Peyer's patch (tissue), 4 donors: ENCODE data around the gene MIF. TPM values are rescaled to one million over a fixed set of nuclear protein-coding genes. Genes with fewer than 3 reads are reported as not detected.

Experiments used
- DNase-seq, 3 donors: peaks; one replicate each; pipeline ENCODE4 v3.0.0-alpha.2; 2017 to 2019
- H3K27ac ChIP-seq, 4 donors: fragments of 200-600 bp; sonication (generic); one replicate each; pipeline ENCODE4 v1.5.1; 2016 to 2019
- H3K27me3 ChIP-seq, 2 donors: fragments of 200-600 bp; sonication (generic); one replicate each; pipeline ENCODE4 v1.5.1; 2019
- H3K36me3 ChIP-seq, 3 donors: fragments of 200-600 bp; sonication (generic); one replicate each; pipeline ENCODE4 v1.5.1; 2016 to 2019
- H3K4me1 ChIP-seq, 4 donors: fragments of 200-600 bp; sonication (generic); one replicate each; pipeline ENCODE4 v1.5.1; 2016 to 2019
- H3K4me3 ChIP-seq, 4 donors: fragments of 200-600 bp; sonication (generic); 1 replicate in 3 of 4; 2 replicates in 1 of 4; pipeline ENCODE4 v1.5.1; 2016 to 2019; ENCODE audit warnings: mild to moderate bottlenecking in 1 of 4
- H3K9me3 ChIP-seq, 4 donors: fragments of 200-600 bp; sonication (generic); one replicate each; pipeline ENCODE4 v1.5.1; 2016 to 2019; ENCODE audit warnings: mild to moderate bottlenecking in 1 of 4
- POLR2A ChIP-seq, 2 donors: fragments of 450-650 bp; IDR thresholded peaks; one replicate each; pipeline ENCODE4 v1.5.1; 2017; ENCODE audit warnings: antibody characterized with exemption in 2 of 2, mild to moderate bottlenecking in 2 of 2, moderate library complexity in 2 of 2
- total RNA-seq, 4 donors: library from RNA; depleted of rRNA; stranded (reverse); fragments of >200 nt; gene quantifications; one replicate each; pipeline ENCODE4 v1.1.0, GENCODE V29; 2016
- TF ChIP-seq, protein P1 (sequence below), 6 experiments: fragments of 450-650 bp in 4 of 6; fragments of 200-600 bp in 2 of 6; sonication (generic) in 1 of 6; IDR thresholded peaks; one replicate each; pipeline ENCODE4 v1.5.1; 2017 to 2019; ENCODE audit warnings: antibody characterized with exemption in 6 of 6, mild to moderate bottlenecking in 3 of 6, moderate library complexity in 1 of 6

MIF gene
- total RNA-seq, 4 donors from 2014 or later = 97.9 to 206 (median 151) TPM

DNA sequence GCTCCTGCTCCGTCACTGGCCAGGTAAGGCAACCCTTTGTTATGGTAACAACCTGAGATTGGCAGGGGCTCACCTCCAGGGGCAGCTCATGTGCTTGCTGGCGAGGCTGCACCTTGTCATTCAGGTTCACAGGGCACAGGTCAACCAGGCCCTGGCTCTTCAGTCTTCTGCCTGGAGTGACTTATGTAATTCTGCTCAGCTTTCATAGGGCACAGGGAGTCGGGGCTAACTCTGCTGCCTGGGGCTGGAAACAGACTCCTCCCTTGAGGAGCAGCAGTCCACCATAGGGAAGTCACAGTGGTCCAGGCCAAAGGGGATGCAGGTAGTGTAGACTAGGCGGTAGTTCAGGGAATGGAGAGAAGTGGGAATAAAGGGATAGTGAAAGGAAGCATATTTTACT is 1.5 kb upstream of the MIF start:
- Histone ChIP-seq H3K4me1 (peaks cover 4 to 17% (median 6%) of the 10 kb centered on the region in 4 donors), H3K9me3 (no peaks in the 10 kb centered on the region), H3K4me3 (no peak overlapping the region), H3K27me3 (no peaks in the 10 kb centered on the region), H3K27ac (no peak overlapping the region), H3K36me3 (peaks cover 0 to 20% (median 0%) of the 10 kb centered on the region in 3 donors)
- DNase-seq = no peak
- TF ChIP-seq POLR2A (IDR thresholded peaks at IDR 0.05) = no peak
- TF ChIP-seq, protein P1, sequence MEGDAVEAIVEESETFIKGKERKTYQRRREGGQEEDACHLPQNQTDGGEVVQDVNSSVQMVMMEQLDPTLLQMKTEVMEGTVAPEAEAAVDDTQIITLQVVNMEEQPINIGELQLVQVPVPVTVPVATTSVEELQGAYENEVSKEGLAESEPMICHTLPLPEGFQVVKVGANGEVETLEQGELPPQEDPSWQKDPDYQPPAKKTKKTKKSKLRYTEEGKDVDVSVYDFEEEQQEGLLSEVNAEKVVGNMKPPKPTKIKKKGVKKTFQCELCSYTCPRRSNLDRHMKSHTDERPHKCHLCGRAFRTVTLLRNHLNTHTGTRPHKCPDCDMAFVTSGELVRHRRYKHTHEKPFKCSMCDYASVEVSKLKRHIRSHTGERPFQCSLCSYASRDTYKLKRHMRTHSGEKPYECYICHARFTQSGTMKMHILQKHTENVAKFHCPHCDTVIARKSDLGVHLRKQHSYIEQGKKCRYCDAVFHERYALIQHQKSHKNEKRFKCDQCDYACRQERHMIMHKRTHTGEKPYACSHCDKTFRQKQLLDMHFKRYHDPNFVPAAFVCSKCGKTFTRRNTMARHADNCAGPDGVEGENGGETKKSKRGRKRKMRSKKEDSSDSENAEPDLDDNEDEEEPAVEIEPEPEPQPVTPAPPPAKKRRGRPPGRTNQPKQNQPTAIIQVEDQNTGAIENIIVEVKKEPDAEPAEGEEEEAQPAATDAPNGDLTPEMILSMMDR (IDR thresholded peaks at IDR 0.05) = no peak

DNA sequence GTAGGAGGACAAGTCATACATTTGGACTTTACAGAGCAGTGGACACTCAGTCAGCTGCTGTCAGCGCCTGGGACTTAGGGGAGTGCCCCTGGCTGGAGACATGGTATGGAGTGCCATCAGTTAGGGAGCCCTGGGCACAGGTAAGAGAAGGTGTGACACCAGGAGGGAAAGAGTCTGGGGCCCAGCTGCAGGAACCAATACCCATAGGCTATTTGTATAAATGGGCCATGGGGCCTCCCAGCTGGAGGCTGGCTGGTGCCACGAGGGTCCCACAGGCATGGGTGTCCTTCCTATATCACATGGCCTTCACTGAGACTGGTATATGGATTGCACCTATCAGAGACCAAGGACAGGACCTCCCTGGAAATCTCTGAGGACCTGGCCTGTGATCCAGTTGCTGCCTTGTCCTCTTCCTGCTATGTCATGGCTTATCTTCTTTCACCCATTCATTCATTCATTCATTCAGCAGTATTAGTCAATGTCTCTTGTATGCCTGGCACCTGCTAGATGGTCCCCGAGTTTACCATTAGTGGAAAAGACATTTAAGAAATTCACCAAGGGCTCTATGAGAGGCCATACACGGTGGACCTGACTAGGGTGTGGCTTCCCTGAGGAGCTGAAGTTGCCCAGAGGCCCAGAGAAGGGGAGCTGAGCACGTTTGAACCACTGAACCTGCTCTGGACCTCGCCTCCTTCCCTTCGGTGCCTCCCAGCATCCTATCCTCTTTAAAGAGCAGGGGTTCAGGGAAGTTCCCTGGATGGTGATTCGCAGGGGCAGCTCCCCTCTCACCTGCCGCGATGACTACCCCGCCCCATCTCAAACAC is 850 bp upstream of the MIF start:
- peak overlapping the region; percentile 63 to 88 (median 76) for H3K4me3 ChIP-seq
- TF ChIP-seq, protein P1 (IDR thresholded peaks at IDR 0.05) = no peak
- TF ChIP-seq POLR2A (IDR thresholded peaks at IDR 0.05) = no peak
- no peaks in the 10 kb centered on the region for H3K9me3 ChIP-seq
- H3K27me3 ChIP-seq = no peaks in the 10 kb centered on the region
- DNase-seq = no peak
- peak overlapping the region; percentile 93 to 97 (median 97) for H3K27ac ChIP-seq
- H3K4me1 ChIP-seq = peaks cover 4 to 17% (median 6%) of the 10 kb centered on the region in 4 donors
- H3K36me3 ChIP-seq = peaks cover 0 to 20% (median 0%) of the 10 kb centered on the region in 3 donors

DNA sequence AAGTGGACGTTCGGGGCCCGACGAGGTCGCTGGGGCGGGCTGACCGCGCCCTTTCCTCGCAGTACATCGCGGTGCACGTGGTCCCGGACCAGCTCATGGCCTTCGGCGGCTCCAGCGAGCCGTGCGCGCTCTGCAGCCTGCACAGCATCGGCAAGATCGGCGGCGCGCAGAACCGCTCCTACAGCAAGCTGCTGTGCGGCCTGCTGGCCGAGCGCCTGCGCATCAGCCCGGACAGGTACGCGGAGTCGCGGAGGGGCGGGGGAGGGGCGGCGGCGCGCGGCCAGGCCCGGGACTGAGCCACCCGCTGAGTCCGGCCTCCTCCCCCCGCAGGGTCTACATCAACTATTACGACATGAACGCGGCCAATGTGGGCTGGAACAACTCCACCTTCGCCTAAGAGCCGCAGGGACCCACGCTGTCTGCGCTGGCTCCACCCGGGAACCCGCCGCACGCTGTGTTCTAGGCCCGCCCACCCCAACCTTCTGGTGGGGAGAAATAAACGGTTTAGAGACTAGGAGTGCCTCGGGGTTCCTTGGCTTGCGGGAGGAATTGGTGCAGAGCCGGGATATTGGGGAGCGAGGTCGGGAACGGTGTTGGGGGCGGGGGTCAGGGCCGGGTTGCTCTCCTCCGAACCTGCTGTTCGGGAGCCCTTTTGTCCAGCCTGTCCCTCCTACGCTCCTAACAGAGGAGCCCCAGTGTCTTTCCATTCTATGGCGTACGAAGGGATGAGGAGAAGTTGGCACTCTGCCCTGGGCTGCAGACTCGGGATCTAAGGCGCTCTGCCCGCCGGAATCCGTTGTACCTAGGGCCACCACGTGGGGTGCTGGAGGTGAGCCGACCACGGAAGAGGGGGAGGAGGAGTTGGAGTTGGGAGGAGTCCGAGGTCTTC is 771 bp downstream of the MIF start:
- H3K27ac ChIP-seq = peak overlapping the region; percentile 93 to 97 (median 97)
- TF ChIP-seq, protein P1 (IDR thresholded peaks at IDR 0.05) = peak in 4 of 6 experiments; percentile 31 to 53 (median 47)
- TF ChIP-seq POLR2A (IDR thresholded peaks at IDR 0.05) = no peak
- H3K4me1 ChIP-seq = peaks cover 4 to 17% (median 6%) of the 10 kb centered on the region in 4 donors
- H3K36me3 ChIP-seq = peaks cover 0 to 20% (median 0%) of the 10 kb centered on the region in 3 donors
- no peaks in the 10 kb centered on the region for H3K27me3 ChIP-seq
- peak; percentile 73 to 89 (median 84) for DNase-seq
- peak overlapping the region; percentile 63 to 88 (median 76) for H3K4me3 ChIP-seq
- H3K9me3 ChIP-seq = no peaks in the 10 kb centered on the region

DNA sequence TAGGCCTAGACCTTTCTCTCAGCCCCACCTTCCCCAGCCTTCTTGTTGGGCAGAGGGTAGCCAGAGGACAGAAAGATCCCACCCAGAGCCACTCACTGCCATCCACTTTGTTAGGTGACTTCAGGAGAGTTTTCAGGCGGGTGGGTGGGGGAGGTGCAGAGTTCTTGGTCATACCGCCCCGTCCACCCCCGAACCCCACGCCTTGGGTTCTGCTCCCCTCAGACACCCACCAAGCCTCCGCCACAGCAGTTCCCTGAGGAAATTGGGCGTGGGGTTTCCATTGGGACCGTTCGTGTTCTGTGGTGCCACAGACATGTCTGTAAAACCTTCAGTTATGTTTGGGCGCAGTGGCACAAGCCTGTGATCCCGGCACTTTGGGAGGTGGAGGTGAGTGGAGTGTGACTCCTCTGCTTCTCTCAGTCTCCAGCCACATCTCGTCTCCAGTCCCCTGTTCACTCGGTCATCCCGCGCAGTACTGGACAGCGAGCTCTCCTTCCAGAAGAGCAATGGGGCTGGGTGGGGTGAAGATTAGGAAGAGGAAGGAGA is 1.5 kb downstream of the MIF start:
- Histone ChIP-seq H3K9me3 (no peaks in the 10 kb centered on the region), H3K36me3 (peaks cover 0 to 20% (median 0%) of the 10 kb centered on the region in 3 donors), H3K4me3 (peak overlapping the region; percentile 63 to 88 (median 76)), H3K27me3 (no peaks in the 10 kb centered on the region), H3K4me1 (peaks cover 4 to 17% (median 6%) of the 10 kb centered on the region in 4 donors), H3K27ac (peak overlapping the region; percentile 93 to 97 (median 97))
- TF ChIP-seq, protein P1 (IDR thresholded peaks at IDR 0.05) = no peak
- TF ChIP-seq POLR2A (IDR thresholded peaks at IDR 0.05) = no peak
- DNase-seq = no peak

DNA sequence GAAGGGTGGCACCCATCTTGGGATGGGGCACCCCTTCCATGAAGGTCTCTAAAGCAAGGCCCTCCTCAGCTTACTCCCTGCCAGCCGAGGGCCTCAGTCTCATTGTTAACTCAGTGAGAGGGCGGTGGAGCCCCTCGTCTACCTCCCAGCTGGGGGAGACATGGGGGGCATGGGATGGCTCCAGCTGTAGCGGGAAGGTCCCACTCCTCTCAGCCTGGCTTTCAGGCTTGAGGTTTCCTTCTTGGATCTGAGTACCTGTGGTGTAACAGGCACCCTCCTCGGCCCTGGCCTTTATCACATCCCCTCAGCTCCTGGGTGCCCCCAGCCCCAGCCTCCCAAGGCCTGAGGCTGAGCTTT is 2.0 kb downstream of the MIF start:
- no peak for TF ChIP-seq POLR2A (IDR thresholded peaks at IDR 0.05)
- TF ChIP-seq, protein P1 (IDR thresholded peaks at IDR 0.05) = no peak

More for the DNA sequence above, 2.0 kb downstream of the MIF start:
- Histone ChIP-seq H3K36me3 (peaks cover 0 to 20% (median 0%) of the 10 kb centered on the region in 3 donors), H3K9me3 (no peaks in the 10 kb centered on the region), H3K4me1 (peaks cover 4 to 17% (median 6%) of the 10 kb centered on the region in 4 donors), H3K27me3 (no peaks in the 10 kb centered on the region), H3K4me3 (no peak overlapping the region), H3K27ac (no peak overlapping the region)
- DNase-seq = no peak
